ENCODE measurements around the gene WBP2. TPM values are rescaled to one million over a fixed set of nuclear protein-coding genes. Genes with fewer than 3 reads are reported as not detected.
"Not testable (repeated sequence)": the region's sequence is repeated elsewhere in the genome, so short reads cannot be mapped to it uniquely, and the experiment has no call there.

WBP2 gene
- total RNA-seq, 2 experiments from 2014 or later, result 65.0 to 68.7 TPM

DNA sequence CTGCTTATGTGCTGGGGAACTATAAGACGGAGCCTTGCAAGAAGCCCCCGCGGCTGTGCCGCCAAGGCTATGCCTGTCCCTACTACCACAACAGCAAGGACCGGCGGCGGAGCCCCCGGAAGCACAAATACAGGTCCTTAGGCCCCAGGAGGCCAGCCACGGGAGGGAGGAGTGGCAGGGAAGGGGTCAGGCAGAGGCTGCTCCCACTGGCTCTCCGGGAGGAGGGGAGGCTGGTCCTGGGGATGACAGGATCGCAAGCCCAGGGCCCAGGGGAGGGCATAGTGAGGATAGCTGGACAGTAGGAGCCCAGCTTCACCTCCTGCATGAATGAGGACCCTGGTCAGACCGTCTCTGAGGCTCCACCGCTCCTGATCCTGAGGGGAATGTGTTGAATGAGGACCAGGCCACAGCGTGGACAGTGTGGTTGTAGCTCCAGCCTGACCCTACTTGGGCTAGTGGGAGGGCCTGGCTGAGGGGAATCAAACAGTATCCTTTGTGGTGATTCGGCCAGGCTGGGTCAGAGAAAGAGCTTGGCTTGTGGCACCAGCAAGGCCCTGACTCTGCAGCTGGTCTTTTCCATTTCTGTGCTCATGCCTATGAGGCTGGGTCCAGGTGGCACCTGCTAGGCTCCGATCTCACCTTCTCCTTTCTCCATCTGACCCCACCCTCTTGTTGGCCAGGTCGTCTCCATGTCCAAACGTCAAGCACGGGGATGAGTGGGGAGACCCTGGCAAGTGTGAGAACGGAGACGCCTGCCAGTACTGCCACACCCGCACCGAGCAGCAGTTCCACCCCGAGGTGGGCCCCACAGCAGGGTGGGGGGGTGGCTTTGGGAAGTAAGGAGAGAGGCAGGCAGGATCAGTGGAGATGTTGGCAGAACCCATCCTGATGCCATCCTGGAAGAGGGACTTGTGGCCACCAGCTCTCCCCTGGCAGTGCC, 41.8 kb downstream of the WBP2 start:
- no peaks in the 10 kb centered on the region for H3K27me3 Mint-ChIP-seq (ENCODE audit: low read depth)
- H3K27ac Mint-ChIP-seq, result no peak overlapping the region
- CTCF ChIA-PET, result interaction anchor here (1.0 kb wide), 1 partner anchor 14 kb away, joined by 3 read pairs; no protein-coding TSS in a partner anchor
- intact Hi-C loops (cut with micrococcal nuclease), result no loop called here
- H3K4me1 Mint-ChIP-seq (ENCODE audit: low read depth), result peaks cover 4% of the 10 kb centered on the region
- H3K36me3 Mint-ChIP-seq (ENCODE audit: low read depth), result peaks cover 2% of the 10 kb centered on the region
- DNase-seq, result no peak
- no peaks in the 10 kb centered on the region for H3K9me3 Mint-ChIP-seq
- H3K4me3 Mint-ChIP-seq, result no peak overlapping the region

DNA sequence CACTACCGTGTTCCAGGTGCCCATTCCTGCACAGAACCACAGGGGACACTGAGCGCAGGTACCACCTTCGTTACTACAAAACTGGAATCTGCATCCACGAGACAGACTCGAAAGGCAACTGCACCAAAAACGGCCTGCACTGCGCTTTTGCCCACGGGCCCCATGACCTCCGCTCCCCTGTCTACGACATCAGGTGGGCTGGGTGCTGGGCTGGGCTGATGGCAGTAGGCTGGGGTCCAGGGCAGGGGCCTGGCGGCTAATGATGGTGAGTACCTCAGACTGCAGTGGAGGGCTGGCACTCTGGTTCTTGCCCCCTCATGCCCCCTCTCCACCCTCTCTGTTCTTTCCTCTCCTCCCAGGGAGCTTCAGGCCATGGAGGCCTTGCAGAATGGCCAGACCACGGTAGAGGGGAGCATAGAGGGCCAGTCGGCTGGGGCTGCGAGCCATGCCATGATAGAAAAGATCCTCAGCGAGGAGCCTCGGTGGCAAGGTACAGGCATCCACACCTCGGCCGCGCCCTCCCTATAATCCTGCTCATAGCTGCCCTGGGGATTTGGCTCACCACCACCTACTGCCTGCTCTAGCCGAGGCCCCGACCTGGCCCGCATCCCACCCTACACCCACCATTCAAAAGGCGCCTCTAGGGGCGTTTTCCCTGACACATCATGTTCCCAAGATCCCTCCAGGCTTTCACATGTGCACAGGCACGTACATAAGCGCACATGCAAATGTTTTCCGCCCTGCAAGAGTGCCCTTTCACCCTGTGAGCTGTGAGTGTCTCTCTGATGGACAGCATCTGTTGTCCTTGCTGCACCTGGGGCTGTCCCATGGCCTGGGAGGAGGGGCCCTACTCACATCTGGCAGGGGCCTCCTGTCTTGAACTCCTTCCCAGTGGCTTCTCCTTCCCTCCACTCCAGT, 42.8 kb downstream of the WBP2 start:
- H3K27ac Mint-ChIP-seq, result no peak overlapping the region
- peaks cover 5% of the 10 kb centered on the region for H3K4me1 Mint-ChIP-seq (ENCODE audit: low read depth)
- H3K36me3 Mint-ChIP-seq (ENCODE audit: low read depth), result peaks cover 2% of the 10 kb centered on the region
- intact Hi-C loops (cut with micrococcal nuclease), result no loop called here
- DNase-seq, result no peak
- H3K9me3 Mint-ChIP-seq, result no peaks in the 10 kb centered on the region
- CTCF ChIA-PET, result interaction anchor here (1.0 kb wide), 1 partner anchor 15 kb away, joined by 3 read pairs; no protein-coding TSS in a partner anchor
- H3K27me3 Mint-ChIP-seq (ENCODE audit: low read depth), result no peaks in the 10 kb centered on the region
- H3K4me3 Mint-ChIP-seq, result no peak overlapping the region

DNA sequence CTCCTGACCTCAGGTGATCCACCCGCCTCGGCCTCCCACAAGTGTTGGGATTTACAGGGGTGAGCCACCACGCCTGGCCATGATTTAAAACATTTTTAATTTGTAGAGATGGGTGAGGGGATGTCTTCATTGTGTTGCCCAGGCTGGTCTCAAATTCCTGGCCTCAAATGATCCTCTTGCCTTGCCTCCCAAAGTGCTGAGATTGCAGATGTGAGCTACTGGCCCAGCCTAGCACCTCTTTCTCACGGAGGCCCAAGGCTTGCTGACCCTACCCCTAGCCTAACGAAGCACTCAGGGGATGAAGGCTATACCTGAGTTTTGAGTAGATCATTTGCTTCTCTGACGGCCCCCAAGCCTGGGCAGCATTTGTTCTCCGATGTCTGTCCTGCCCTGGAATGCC, 44.0 kb downstream of the WBP2 start:
- no peaks in the 10 kb centered on the region for H3K27me3 Mint-ChIP-seq (ENCODE audit: low read depth)
- H3K4me3 Mint-ChIP-seq, result no peak overlapping the region
- CTCF ChIA-PET, result no interaction called here
- H3K36me3 Mint-ChIP-seq (ENCODE audit: low read depth), result peaks cover 2% of the 10 kb centered on the region
- DNase-seq, result no peak
- intact Hi-C loops (cut with micrococcal nuclease), result no loop called here
- peaks cover 5% of the 10 kb centered on the region for H3K4me1 Mint-ChIP-seq (ENCODE audit: low read depth)
- H3K9me3 Mint-ChIP-seq, result no peaks in the 10 kb centered on the region
- no peak overlapping the region for H3K27ac Mint-ChIP-seq

DNA sequence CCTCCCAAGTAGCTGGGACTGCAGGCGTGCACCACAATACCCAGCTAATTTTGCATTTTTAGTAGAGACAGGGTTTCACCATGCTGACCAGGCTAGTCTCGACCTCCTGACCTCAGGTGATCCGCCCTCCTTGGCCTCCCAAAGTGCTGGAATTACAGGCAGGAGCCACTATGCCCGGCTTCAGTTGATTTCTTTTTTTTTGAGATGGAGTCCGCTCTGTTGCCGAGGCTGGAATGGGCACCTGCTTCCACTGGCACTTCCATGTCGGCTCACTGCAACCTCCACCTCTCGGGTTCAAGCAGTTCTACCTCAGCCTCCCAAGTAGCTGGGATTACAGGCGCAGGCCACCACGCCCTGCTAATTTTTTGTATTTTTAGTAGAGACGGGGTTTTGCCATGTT, 44.4 kb downstream of the WBP2 start:
- H3K4me1 Mint-ChIP-seq (ENCODE audit: low read depth); DNase-seq; H3K27ac Mint-ChIP-seq; intact Hi-C loops (cut with micrococcal nuclease); H3K27me3 Mint-ChIP-seq (ENCODE audit: low read depth); CTCF ChIA-PET; H3K4me3 Mint-ChIP-seq; H3K9me3 Mint-ChIP-seq; H3K36me3 Mint-ChIP-seq (ENCODE audit: low read depth): not testable (repeated sequence)

DNA sequence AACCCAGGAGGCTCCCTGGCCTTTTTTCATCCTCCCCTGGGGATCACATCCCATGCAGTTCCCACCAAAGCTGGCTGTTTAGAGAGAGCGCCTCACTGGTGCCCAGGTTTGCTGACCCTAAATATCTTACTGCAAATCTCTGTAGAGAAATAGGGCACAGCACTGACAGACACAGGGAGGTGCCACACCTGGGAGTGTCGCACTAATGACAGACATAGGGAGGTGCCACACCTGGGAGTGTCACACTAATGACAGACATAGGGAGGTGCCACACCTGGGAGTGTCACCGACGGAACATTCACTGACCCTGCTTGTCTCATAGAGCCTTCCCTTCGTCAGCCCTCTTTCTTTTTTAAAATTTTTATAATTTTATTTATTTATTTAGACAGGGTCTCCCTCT, 44.9 kb downstream of the WBP2 start:
- CTCF ChIA-PET, result no interaction called here
- DNase-seq, result no peak
- intact Hi-C loops (cut with micrococcal nuclease), result no loop called here
- peaks cover 2% of the 10 kb centered on the region for H3K36me3 Mint-ChIP-seq (ENCODE audit: low read depth)
- no peaks in the 10 kb centered on the region for H3K27me3 Mint-ChIP-seq (ENCODE audit: low read depth)
- H3K9me3 Mint-ChIP-seq, result no peaks in the 10 kb centered on the region
- H3K4me1 Mint-ChIP-seq (ENCODE audit: low read depth), result peaks cover 5% of the 10 kb centered on the region
- no peak overlapping the region for H3K27ac Mint-ChIP-seq
- H3K4me3 Mint-ChIP-seq, result no peak overlapping the region

DNA sequence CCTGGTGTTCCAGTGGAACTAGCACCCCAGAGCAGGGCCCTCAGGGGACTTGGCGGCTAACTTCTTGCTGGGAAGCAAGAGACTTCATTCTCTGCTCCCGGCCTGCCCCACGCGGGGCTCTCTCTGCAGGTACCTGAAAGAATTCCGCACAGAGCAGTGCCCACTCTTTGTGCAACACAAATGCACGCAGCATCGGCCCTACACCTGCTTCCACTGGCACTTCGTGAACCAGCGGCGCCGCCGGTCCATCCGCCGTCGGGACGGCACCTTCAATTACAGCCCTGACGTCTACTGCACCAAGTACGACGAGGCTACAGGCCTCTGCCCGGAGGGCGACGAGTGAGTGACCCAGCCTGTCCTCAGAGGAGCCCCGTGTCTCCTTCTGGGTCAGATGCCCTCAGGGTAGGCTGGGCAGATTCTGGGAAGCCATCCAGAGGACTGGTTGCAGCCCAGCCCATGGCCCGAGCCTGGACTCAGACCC, 45.5 kb downstream of the WBP2 start:
- intact Hi-C loops (cut with micrococcal nuclease), result no loop called here
- Mint-ChIP-seq H3K27ac (no peak overlapping the region), H3K27me3 (ENCODE audit: low read depth) (no peaks in the 10 kb centered on the region), H3K4me3 (no peak overlapping the region), H3K9me3 (no peaks in the 10 kb centered on the region), H3K36me3 (ENCODE audit: low read depth) (peaks cover 2% of the 10 kb centered on the region), H3K4me1 (ENCODE audit: low read depth) (peaks cover 5% of the 10 kb centered on the region)
- DNase-seq, result no peak
- CTCF ChIA-PET, result interaction anchor here (0.6 to 0.8 kb wide), 2 partner anchors 24 to 67 kb away, joined by 3 read pairs; no protein-coding TSS in a partner anchor

DNA sequence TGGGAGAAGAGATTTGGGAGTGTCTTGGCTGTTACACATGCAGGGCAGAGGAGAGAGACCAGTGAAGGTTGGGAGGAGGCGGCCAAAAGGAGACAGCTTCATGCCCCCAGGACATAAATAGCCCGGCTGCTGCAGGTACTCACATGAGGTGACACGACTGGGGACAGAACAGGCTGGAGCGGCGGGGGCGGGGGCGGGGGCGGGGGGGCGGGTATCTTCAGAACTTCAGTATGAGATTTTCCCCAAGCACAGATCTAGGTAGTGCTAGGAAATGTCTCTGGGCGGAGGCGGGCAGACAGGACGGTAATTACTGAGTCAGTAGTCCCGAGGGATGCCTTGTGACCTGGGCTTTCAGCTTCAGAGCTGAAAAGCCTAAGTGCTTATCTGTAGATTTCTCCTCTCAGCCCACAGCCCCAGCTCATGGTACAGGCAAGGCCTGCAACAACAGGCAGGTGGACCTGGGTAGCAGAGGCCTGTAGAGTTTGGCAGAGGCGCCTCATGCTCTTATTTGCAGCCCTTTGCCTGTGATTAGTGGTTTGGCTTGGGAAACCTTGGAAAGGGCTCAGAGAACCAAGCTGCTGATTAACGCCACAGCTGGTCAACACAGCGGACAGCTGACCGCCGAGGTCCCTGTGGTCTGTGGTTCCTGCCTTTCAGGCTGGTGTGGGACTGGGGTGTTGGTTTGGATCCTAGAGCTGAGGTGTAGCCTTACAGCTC, 46.1 kb downstream of the WBP2 start:
- intact Hi-C loops (cut with micrococcal nuclease), result no loop called here
- H3K4me1 Mint-ChIP-seq (ENCODE audit: low read depth), result peaks cover 8% of the 10 kb centered on the region
- H3K27me3 Mint-ChIP-seq (ENCODE audit: low read depth), result no peaks in the 10 kb centered on the region
- H3K9me3 Mint-ChIP-seq, result no peaks in the 10 kb centered on the region
- DNase-seq, result no peak
- H3K36me3 Mint-ChIP-seq (ENCODE audit: low read depth), result peaks cover under 1% of the 10 kb centered on the region
- CTCF ChIA-PET, result interaction anchor here (0.6 to 0.8 kb wide), 2 partner anchors 24 to 66 kb away, joined by 3 read pairs; no protein-coding TSS in a partner anchor
- no peak overlapping the region for H3K27ac Mint-ChIP-seq
- H3K4me3 Mint-ChIP-seq, result no peak overlapping the region

DNA sequence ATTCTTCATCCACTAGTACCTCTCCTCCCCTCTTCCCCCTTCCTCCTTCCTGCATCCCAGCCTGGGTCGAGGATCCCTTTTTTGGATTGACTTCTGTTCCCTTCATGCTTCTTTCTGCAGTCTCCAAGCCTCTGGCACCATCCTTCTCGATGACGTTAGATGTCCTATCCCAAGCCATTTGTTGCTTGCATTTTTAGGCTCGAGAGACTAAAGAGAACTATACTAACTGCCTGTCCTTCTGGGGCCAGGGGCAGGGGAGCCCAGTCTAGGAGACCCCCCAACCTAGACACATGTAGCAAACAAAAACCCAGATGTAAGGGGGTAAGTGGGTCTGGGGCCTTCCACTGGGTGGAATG, 46.6 kb downstream of the WBP2 start:
- no peak overlapping the region for H3K27ac Mint-ChIP-seq
- no peaks in the 10 kb centered on the region for H3K27me3 Mint-ChIP-seq (ENCODE audit: low read depth)
- CTCF ChIA-PET, result interaction anchor here (0.7 kb wide), 1 partner anchor 55 kb away, joined by 3 read pairs; no protein-coding TSS in a partner anchor
- no peaks in the 10 kb centered on the region for H3K36me3 Mint-ChIP-seq (ENCODE audit: low read depth)
- DNase-seq, result no peak
- H3K4me3 Mint-ChIP-seq, result no peak overlapping the region
- peaks cover 13% of the 10 kb centered on the region for H3K4me1 Mint-ChIP-seq (ENCODE audit: low read depth)
- intact Hi-C loops (cut with micrococcal nuclease), result no loop called here
- H3K9me3 Mint-ChIP-seq, result no peaks in the 10 kb centered on the region

DNA sequence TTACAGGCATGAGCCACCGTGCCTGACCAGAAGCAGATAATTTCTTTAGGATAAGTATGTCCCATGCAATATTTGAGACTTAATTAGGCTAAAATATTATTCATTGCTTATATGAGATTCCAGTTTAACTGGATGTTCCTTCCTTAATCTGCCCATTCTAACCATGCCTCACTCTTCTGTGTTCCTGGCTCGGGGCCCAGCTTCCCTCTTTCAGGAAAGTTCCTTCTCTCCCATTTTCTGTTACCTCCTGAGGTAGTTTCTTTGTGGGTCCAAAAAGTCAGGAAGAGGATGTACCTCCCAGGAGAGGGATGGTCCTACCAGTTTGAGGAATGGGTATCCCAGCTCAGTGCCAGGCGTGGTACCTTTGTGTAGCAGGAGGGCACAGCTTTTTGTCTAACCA, 47.3 kb downstream of the WBP2 start:
- H3K4me3 Mint-ChIP-seq, result no peak overlapping the region
- CTCF ChIA-PET, result interaction anchor here (0.7 kb wide), 1 partner anchor 54 kb away, joined by 3 read pairs; no protein-coding TSS in a partner anchor
- peaks cover 16% of the 10 kb centered on the region for H3K4me1 Mint-ChIP-seq (ENCODE audit: low read depth)
- intact Hi-C loops (cut with micrococcal nuclease), result no loop called here
- no peak overlapping the region for H3K27ac Mint-ChIP-seq
- no peaks in the 10 kb centered on the region for H3K27me3 Mint-ChIP-seq (ENCODE audit: low read depth)
- no peaks in the 10 kb centered on the region for H3K36me3 Mint-ChIP-seq (ENCODE audit: low read depth)
- no peak for DNase-seq
- no peaks in the 10 kb centered on the region for H3K9me3 Mint-ChIP-seq

DNA sequence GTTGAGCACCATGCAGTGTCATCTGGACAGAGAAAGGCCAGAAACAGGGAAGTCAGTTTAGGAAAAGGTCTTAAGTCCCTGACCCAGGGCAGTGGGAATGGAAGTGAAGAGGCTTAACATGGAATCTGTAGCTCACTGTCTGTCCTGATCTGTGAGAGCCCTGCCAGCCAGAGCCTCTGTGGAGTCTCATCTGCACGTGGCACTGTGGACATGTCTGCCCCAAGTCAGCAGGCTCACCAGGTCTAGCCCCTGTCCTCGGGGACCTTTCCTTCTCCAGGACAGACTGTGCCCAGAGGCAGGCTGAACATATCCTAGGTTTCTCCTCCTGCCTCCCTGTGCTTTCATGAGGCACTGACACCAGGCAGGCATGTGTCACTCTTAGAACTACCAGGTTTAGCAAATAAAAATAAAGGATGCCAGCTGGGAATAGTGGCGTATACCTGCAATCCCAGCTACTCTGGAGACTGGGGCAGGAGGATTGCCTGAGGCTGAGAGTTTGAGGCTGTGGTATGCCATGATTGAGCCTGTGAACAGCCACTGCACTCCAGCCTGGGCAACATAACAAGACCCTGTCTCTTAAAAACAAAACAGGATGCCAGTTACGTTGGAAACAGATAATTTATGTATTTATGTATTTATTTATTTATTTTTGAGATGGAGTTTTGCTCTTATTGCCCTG, 48.2 kb downstream of the WBP2 start:
- CTCF ChIA-PET, result interaction anchor here (0.6 kb wide), 1 partner anchor 11 kb away, joined by 4 read pairs; no protein-coding TSS in a partner anchor
- H3K9me3 Mint-ChIP-seq, result no peaks in the 10 kb centered on the region
- no peak overlapping the region for H3K4me3 Mint-ChIP-seq
- no peaks in the 10 kb centered on the region for H3K36me3 Mint-ChIP-seq (ENCODE audit: low read depth)
- intact Hi-C loops (cut with micrococcal nuclease), result no loop called here
- DNase-seq, result no peak
- H3K4me1 Mint-ChIP-seq (ENCODE audit: low read depth), result peaks cover 16% of the 10 kb centered on the region
- H3K27ac Mint-ChIP-seq, result no peak overlapping the region
- H3K27me3 Mint-ChIP-seq (ENCODE audit: low read depth), result no peaks in the 10 kb centered on the region

DNA sequence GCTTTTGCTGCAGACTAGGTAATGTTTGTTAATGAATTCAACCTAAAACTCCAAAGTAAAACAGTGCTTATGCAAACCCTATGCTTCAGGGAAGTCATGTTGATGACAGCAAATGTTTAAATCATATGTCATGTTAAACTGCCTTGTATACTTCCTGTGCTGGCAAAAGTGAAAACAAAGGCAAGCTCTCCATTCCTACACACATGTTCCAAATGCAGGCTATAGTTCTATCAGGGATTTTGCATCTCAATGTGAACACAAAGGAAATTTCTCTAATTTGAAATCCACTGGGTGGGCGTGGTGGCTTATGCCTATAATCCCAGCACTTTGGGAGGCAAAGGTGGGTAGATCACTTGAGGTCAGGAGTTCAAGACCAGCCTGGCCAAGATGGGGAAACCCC, 51.3 kb downstream of the WBP2 start:
- no peak for DNase-seq
- Mint-ChIP-seq H3K9me3 (no peaks in the 10 kb centered on the region), H3K36me3 (ENCODE audit: low read depth) (peaks cover 5% of the 10 kb centered on the region), H3K27me3 (ENCODE audit: low read depth) (no peaks in the 10 kb centered on the region), H3K27ac (no peak overlapping the region), H3K4me1 (ENCODE audit: low read depth) (peaks cover 16% of the 10 kb centered on the region), H3K4me3 (no peak overlapping the region)
- CTCF ChIA-PET, result interaction anchor here (0.6 to 1.7 kb wide), 5 partner anchors 23 to 654 kb away, joined by 3 to 5 read pairs (median 3); no protein-coding TSS in a partner anchor
- intact Hi-C loops (cut with micrococcal nuclease), result no loop called here
